ENCODE results near the gene BBS5.

BBS5 gene

GRCh38 chr2:169480079-169480465 lies 778 bp downstream of the BBS5 start:
- TF ChIP-seq TCF12 (IDR thresholded peaks at IDR 0.05; ENCODE audit: low read depth), result no peak
- no peak for TF ChIP-seq TAF1 (IDR thresholded peaks at IDR 0.05; ENCODE audit: low read depth)
- no peak for TF ChIP-seq EP300 (IDR thresholded peaks at IDR 0.05; ENCODE audit: borderline replicate concordance)
- TF ChIP-seq RAD21 (IDR thresholded peaks at IDR 0.05; ENCODE audit: low read depth), result no peak
- TF ChIP-seq CREB1 (IDR thresholded peaks at IDR 0.05; ENCODE audit: low read depth), result no peak
- TF ChIP-seq YY1 (IDR thresholded peaks at IDR 0.05; ENCODE audit: low read depth), result no peak
- TF ChIP-seq CEBPB (IDR thresholded peaks at IDR 0.05), result no peak
- TF ChIP-seq EGR1 (IDR thresholded peaks at IDR 0.05), result no peak
- TF ChIP-seq MAX (IDR thresholded peaks at IDR 0.05), result no peak
- TF ChIP-seq REST (IDR thresholded peaks at IDR 0.05; ENCODE audit: low read depth), result no peak
- TF ChIP-seq USF1 (IDR thresholded peaks at IDR 0.05), result no peak
- no peak for TF ChIP-seq FOXM1 (IDR thresholded peaks at IDR 0.05; ENCODE audit: borderline replicate concordance, low read depth)

DNA sequence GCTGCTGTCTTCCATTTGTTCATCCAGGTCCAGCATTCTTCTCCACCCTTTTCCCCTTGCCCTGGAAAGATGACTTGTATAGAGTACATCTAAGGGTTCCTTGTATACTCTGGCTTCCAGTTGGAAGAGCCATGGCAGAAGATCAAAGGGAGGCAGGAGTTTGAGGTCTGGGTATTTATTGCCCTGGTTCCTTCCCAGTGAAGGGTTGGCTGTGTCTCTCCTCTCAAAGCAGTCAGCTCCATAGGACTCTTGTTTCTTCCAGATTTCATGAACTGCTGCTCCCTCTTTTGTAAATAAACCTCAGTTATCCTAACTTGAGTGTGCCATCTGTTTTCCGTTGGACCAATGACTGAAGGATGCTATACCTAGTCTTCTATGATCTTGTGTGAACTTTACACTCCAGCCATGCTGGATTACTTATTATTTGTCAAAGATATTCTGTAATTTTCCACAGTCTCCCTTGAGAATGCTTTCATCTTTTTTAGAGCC lies 6.4 kb downstream of the BBS5 start:
- TF ChIP-seq CEBPB (IDR thresholded peaks at IDR 0.05) (no peak), ZBTB7A (IDR thresholded peaks at IDR 0.05; ENCODE audit: low read depth) (no peak), EGR1 (IDR thresholded peaks at IDR 0.05) (no peak), FOXM1 (IDR thresholded peaks at IDR 0.05; ENCODE audit: borderline replicate concordance, low read depth) (no peak), RAD21 (IDR thresholded peaks at IDR 0.05; ENCODE audit: low read depth) (no peak), YY1 (IDR thresholded peaks at IDR 0.05; ENCODE audit: low read depth) (no peak), TCF12 (IDR thresholded peaks at IDR 0.05; ENCODE audit: low read depth) (no peak), MAX (IDR thresholded peaks at IDR 0.05) (no peak), CREB1 (IDR thresholded peaks at IDR 0.05; ENCODE audit: low read depth) (no peak), USF1 (IDR thresholded peaks at IDR 0.05) (no peak), REST (IDR thresholded peaks at IDR 0.05; ENCODE audit: low read depth) (no peak), TEAD4 (IDR thresholded peaks at IDR 0.05) (no peak), NFIC (IDR thresholded peaks at IDR 0.05) (no peak), EP300 (IDR thresholded peaks at IDR 0.05; ENCODE audit: borderline replicate concordance) (no peak)

GRCh38 chr2:169486487-169486886 lies 7.2 kb downstream of the BBS5 start:
- no peak for TF ChIP-seq YY1 (IDR thresholded peaks at IDR 0.05; ENCODE audit: low read depth)
- TF ChIP-seq TCF12 (IDR thresholded peaks at IDR 0.05; ENCODE audit: low read depth), result no peak
- TF ChIP-seq EP300 (IDR thresholded peaks at IDR 0.05; ENCODE audit: borderline replicate concordance), result no peak
- no peak for TF ChIP-seq TAF1 (IDR thresholded peaks at IDR 0.05; ENCODE audit: low read depth)
- no peak for TF ChIP-seq RAD21 (IDR thresholded peaks at IDR 0.05; ENCODE audit: low read depth)
- no peak for TF ChIP-seq MAX (IDR thresholded peaks at IDR 0.05)
- TF ChIP-seq ZBTB7A (IDR thresholded peaks at IDR 0.05; ENCODE audit: low read depth), result no peak
- no peak for TF ChIP-seq CEBPB (IDR thresholded peaks at IDR 0.05)

- TF ChIP-seq USF1 (IDR thresholded peaks at IDR 0.05), result no peak
- no peak for TF ChIP-seq YY1 (IDR thresholded peaks at IDR 0.05; ENCODE audit: low read depth)
- no peak for TF ChIP-seq FOXM1 (IDR thresholded peaks at IDR 0.05; ENCODE audit: borderline replicate concordance, low read depth)
- TF ChIP-seq RAD21 (IDR thresholded peaks at IDR 0.05; ENCODE audit: low read depth), result no peak
- no peak for TF ChIP-seq REST (IDR thresholded peaks at IDR 0.05; ENCODE audit: low read depth)
- no peak for TF ChIP-seq TAF1 (IDR thresholded peaks at IDR 0.05; ENCODE audit: low read depth)
- TF ChIP-seq EP300 (IDR thresholded peaks at IDR 0.05; ENCODE audit: borderline replicate concordance), result no peak
- no peak for TF ChIP-seq TCF12 (IDR thresholded peaks at IDR 0.05; ENCODE audit: low read depth)
- no peak for TF ChIP-seq ZBTB7A (IDR thresholded peaks at IDR 0.05; ENCODE audit: low read depth)
- TF ChIP-seq TEAD4 (IDR thresholded peaks at IDR 0.05), result no peak
- no peak for TF ChIP-seq CREB1 (IDR thresholded peaks at IDR 0.05; ENCODE audit: low read depth)
- no peak for TF ChIP-seq MAX (IDR thresholded peaks at IDR 0.05)
- TF ChIP-seq CEBPB (IDR thresholded peaks at IDR 0.05), result no peak
- no peak for TF ChIP-seq NFIC (IDR thresholded peaks at IDR 0.05)
- no peak for TF ChIP-seq EGR1 (IDR thresholded peaks at IDR 0.05)
These were observed 11.5 kb downstream of the BBS5 start for GRCh38 chr2:169490834-169491233.

Measured in Ishikawa (cell line).